ENCODE results near the gene CDKAL1.

The CDKAL1 gene

GRCh38 chr6:21220271-21220987 lies 686.2 kb downstream of the CDKAL1 start:
- TF ChIP-seq FOXP2 (optimal IDR thresholded peaks at IDR 0.05; ENCODE audit: borderline replicate concordance, extremely low read depth, extremely low read length, insufficient read depth) (no peak), REST (IDR thresholded peaks at IDR 0.05; ENCODE audit: insufficient read depth in 1 of 2, low read depth in 2 of 2, low read length in 2 of 2) (no peak)

DNA sequence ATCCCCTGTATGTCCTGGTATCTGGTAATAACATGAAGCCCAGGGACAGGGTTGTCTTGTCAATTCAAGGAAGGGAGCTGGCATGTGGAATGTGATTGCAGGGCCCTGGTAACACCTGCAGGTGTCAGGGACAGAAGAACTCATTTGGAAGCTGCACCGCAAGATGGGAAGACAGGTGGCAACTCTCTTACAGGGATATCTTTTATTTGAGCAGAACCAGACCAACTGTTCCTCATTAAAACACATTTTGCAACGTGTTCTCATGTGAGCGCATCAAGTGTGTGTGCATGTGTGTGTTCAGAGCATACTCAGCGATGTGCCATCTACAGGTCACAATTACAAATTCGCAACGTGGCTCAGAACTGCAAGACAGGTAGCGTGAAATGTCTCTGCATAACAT lies 688.4 kb downstream of the CDKAL1 start:
- TF ChIP-seq POLR2AphosphoS5 (IDR thresholded peaks at IDR 0.05; ENCODE audit: low read depth, low read length): no peak
- no peak for TF ChIP-seq FOXP2 (optimal IDR thresholded peaks at IDR 0.05; ENCODE audit: borderline replicate concordance, extremely low read depth, extremely low read length, insufficient read depth)
- no peak for TF ChIP-seq REST (IDR thresholded peaks at IDR 0.05; ENCODE audit: insufficient read depth in 1 of 2, low read depth in 2 of 2, low read length in 2 of 2)
- no peak for TF ChIP-seq SIN3A (IDR thresholded peaks at IDR 0.05; ENCODE audit: borderline replicate concordance, insufficient read depth, low read length)
- TF ChIP-seq TAF1 (IDR thresholded peaks at IDR 0.05; ENCODE audit: borderline replicate concordance, insufficient read depth, low read length): no peak

DNA sequence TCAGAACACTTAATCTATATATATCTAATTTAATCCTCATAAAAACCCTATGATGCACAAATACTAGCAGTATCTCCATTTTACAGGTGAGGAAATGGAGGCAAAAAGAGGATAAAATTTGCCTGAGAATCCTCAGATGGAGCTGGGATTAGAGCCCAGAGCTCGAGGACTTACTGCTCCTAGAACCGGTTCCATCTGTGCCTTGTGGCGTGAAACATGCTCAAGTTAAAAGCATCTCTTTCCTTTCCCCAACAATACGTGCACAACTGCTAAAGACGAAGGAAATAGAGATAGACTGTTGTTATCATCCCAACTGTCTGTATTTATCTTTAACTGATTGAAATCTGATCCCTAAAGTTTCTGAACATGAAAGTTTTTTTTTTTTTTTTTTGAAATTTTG lies 691.7 kb downstream of the CDKAL1 start:
- TF ChIP-seq FOXP2 (optimal IDR thresholded peaks at IDR 0.05; ENCODE audit: borderline replicate concordance, extremely low read depth, extremely low read length, insufficient read depth): no peak
- no peak for TF ChIP-seq POLR2AphosphoS5 (IDR thresholded peaks at IDR 0.05; ENCODE audit: low read depth, low read length)
- no peak for TF ChIP-seq REST (IDR thresholded peaks at IDR 0.05; ENCODE audit: insufficient read depth in 1 of 2, low read depth in 2 of 2, low read length in 2 of 2)
- no peak for TF ChIP-seq SIN3A (IDR thresholded peaks at IDR 0.05; ENCODE audit: borderline replicate concordance, insufficient read depth, low read length)
- TF ChIP-seq TAF1 (IDR thresholded peaks at IDR 0.05; ENCODE audit: borderline replicate concordance, insufficient read depth, low read length): no peak

- TF ChIP-seq REST (IDR thresholded peaks at IDR 0.05; ENCODE audit: insufficient read depth in 1 of 2, low read depth in 2 of 2, low read length in 2 of 2) (no peak), SIN3A (IDR thresholded peaks at IDR 0.05; ENCODE audit: borderline replicate concordance, insufficient read depth, low read length) (no peak), TAF1 (IDR thresholded peaks at IDR 0.05; ENCODE audit: borderline replicate concordance, insufficient read depth, low read length) (no peak)
These were observed 693.2 kb downstream of the CDKAL1 start for GRCh38 chr6:21227486-21227885.

DNA sequence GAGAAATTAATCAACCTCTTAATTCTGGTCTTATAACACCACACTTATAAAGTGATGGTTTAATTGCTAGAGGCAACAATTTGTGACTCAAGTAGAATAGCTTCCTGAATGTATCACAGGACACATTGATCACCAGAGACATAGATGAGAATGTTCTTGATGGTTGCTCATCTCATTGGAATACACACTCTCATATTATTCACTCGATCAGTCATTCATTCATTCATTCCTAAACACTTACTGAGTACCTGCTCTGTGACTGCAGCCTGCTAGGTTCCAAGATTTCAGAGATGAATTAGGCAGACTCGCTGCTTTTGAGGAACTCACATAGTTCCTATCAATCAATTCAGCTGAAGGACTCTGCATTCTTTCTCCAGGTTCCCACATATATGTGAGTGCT lies 694.2 kb downstream of the CDKAL1 start:
- TF ChIP-seq TAF1 (IDR thresholded peaks at IDR 0.05; ENCODE audit: borderline replicate concordance, insufficient read depth, low read length): no peak
